Activated T-cell treated with anti-CD3 and anti-CD28 coated beads for 48 hours (primary cell): ENCODE measurements around the gene ATP8B4.
"Not testable (repeated sequence)": the region's sequence is repeated elsewhere in the genome, so short reads cannot be mapped to it uniquely, and the experiment has no call there.

ENCODE experiments used
- DNase-seq: peaks from one replicate; pipeline ENCODE4 v3.0.0-alpha.2; 2020; ENCODE audit warnings: low read depth

ATP8B4 gene

DNA sequence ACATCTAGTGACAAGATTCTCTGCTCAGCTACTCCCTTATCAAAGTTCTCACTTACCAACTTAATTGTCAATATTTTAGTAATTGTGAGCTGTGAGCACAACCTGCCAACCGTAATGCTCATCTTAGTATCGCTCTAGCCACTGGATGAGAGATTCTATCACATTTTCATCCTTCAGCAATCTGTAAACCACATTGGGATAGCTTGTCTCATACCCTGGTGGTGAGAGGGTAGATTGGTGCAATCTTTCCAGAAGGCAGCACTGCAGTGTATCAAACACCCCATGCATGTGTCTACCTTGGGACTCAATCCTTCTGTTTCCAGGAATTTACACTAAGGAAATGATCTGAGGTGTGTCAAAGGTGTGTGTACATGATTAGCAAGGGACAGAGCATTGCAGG, 18.9 kb upstream of the ATP8B4 start:
- DNase-seq = no peak

DNA sequence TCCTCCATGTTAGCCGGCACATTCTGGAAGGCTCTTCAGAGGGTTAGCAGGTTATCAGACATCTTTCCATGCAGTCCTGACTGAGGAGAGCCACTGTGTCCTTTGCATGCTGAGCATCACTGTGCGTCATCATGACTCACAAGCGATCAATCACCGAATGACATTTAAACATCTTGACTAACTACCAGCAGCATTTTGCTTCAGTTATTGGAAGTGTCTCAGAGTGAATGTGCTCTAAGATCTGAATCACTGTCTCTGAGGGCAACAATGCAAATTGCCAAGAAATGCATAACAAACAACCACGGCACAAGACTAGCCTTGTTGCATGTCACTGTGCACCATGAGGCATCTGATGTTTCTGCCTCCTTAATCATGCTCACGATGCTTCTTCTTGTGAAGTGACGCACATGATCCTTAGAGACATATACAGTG, 18.3 kb upstream of the ATP8B4 start:
- DNase-seq = peak; percentile 46

DNA sequence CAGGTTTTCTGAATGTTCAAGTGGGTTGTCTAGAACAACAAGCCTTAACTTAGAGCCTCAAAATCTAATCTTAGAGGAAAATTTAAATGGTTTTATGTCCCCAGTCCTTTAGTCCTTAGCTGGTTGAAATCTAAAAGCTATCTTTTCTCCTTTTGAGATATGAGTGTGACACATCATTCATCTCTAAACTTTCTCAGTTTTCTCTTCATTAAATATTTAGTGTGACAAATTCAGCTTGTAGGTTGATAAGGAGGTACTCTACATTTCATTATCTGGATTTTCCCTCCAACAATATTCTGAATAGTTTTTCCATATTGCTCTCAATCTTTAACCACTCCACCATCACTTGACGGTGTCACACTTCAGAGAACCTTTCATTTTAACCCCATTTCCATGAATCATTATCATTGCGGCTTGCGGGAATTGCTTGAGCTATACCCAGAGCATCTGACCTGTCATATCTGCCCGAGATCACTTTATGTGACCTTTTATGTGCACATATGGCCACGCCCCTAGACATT, 16.1 kb upstream of the ATP8B4 start:
- DNase-seq = peak; percentile 19

DNA sequence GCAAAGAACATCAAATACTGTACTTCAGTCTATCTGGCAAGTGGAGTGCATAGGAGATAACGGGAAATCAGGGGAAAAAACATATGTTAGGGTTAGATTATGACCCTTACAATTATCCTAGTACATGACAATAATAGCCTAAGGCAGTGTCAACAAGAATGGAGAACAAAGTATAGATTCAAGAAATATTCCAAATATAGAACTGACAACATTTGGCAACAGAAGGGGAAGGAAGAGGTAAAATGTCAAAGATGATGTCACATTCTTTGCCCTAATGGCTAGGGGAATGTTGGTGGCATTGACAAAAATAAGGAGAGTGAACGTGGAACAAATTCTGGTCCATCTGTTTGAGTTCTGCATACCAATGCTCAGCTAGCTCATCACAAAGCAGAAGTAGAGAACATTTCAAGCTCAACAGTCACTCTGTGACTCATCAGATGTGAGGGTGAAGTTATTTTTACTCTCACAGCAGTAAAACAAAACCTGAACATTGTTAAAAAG, 15.5 kb upstream of the ATP8B4 start:
- no peak for DNase-seq

DNA sequence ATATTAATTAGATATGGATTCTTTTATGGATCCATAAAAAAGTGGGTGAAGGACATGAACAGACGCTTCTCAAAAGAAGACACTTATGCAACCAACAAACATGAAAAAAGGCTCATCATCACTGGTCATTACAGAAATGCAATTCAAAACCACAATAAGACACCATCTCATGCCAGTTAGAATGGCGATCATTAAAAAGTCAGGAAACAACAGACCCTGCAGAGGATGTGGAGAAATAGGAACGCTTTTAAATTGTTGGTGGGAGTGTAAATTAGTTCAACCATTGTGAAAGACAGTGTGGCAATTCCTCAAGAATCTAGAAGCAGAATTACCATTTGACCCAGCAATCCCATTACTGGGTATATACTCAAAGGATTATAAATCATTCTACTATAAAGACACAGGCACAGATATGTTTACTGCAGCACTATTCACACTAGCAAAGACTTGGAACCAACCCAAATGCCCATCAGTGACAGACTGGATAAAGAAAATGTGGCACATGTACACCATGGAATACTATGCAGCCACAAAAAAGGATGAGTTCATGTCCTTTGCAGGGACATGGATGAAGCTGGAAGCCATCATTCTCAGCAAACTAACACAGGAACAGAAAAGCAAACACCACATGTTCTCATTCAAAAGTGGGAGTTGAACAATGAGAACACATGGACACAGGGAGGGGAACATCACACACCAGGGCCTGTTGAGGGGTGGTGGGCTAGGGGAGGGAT, 13.4 kb upstream of the ATP8B4 start:
- DNase-seq = not testable (repeated sequence)

DNA sequence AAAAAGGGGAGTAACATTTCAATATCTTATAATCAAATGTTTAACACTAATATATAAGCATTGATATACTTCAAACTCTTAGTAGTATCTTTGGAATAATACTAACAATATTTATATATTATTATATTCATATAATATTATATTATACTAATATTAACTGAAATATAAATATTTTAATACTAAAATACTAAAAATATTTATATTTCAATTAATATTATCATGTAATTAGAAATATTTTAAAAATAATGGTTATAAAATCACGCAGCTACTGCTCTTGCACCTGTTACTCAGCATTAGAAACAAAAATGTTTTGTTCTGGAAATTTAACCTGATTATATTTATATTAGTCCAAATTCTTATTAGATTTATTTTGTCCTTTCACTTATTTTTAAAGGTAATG, 12.6 kb upstream of the ATP8B4 start:
- DNase-seq = no peak

DNA sequence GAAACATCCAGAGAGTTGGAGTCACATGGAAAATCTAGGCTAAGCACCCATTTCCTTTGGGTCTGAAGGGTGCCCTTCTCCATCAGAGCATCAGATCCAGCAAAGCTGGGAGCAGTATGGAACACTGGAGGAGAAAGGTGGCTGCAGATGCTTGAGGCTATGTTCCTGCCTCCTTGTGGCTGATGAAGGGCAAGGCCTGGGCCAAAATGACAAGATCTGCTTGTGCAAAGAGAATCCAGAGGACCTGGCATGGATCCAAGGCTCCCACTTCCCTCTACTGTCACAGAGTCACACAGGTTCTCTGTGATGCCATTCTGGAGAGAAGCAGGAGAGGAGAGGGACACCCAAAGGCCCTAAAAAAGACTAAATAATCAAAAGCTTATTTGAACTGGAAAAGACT, 9.2 kb upstream of the ATP8B4 start:
- DNase-seq = no peak

DNA sequence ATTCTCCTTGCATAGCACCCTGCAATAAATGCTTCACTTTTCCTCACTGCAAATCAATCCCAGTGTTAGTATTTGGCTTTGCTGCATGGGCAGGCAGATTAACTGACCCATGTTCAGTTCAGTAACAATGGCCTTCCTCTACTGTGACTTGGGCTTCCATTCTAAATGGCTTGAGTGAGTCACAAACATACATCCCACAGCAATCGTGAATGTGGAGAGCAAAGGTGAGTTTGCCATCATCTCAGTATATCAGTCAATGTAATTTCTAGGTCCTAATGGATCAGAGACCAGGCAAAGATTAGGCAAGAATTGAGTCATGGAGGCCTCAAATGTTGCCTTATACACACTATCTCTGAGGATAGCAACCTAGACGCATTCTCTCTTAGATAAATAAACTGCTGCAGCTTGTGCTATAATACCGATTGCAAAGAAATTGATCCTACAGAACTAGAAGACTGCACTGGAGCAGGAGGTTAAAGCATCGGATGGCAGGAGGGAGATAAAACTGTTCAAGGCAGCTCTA, 8.3 kb upstream of the ATP8B4 start:
- DNase-seq = no peak

DNA sequence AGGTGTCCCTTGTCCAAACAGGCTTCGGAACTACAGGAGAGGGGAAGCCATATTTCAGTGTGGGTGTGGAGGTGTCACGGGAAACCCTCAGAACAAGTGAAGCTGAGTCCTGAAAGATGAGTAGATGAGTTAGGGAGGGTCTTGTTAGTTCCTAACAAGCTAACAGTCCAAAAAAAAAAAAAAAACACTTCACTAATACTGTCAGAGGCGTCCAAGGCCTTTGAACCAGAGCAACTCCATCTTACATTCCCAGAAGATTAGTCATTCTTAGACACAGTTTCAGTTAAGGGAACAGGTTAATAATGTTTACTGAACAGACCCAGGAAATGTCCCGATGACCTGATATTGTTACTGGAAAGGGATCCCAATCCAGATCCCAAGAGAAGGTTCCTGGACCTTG, 7.0 kb upstream of the ATP8B4 start:
- DNase-seq = no peak

DNA sequence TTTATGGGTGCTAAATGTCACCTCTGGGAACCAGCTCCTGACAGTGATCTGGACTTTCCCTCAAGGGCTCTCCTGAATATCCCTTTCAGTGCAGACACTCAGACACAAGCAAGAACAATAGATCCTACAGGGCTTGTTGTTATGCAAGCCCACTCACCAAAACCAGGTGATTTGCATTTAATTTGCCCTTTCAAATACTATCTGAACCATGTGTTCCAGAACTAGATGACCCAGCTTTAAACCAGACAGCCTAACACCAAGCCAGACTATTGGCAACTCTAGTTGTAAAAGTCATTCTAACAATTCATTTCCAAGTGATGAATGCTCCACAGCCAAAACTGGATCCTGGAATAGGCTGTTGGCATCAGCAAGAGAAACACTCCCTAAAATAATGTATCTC, 5.6 kb upstream of the ATP8B4 start:
- no peak for DNase-seq

DNA sequence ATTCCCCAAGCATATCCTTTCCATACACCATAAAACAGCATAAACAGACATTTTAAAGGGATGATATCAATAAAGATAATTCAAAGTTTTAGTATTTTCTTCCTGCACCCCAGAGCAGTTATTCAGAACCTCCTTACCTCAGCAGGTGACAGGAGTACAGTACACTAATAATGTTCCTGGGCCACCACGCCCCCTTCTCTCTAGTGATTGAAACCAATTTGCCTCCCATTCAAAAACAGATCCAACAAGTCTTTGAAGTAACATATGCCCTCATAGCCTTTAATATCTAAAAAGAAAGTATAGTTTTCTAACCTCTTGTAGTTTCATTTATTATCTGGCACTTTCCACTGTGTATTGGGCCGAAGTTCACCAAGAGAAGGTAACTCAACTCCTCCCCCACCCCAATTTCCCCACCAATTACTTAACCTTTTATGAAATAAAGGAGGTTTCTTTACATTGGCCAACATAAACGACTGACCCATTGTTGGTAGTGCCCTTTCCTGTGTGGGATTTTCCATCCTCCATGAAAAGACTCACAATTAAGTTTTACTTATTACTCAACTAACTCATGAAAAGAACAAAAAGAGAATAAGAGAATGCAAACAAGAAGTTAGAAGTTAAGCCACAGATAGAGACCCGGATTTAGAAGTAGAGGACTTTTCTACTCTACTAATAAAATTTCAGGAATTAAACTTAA, 5.0 kb upstream of the ATP8B4 start:
- DNase-seq = no peak

DNA sequence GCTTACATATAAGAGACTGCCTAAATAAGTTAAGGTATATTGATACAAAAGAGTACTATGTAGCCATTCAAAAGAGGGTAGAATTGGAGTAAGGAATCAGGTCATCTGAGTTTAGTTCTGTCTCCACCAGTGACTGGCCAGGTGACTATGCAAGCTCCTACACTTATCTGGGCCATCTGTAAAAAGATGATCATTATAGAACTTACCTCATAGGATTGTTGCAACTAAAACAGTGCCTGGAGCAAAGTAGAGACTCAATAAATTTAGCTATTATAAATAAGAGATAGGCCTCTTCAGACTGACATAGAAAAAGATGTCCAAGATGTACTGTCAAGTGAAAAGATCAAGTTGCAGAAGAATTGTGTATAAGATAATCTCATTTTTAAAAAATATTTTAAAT, 1.7 kb upstream of the ATP8B4 start:
- DNase-seq = no peak

DNA sequence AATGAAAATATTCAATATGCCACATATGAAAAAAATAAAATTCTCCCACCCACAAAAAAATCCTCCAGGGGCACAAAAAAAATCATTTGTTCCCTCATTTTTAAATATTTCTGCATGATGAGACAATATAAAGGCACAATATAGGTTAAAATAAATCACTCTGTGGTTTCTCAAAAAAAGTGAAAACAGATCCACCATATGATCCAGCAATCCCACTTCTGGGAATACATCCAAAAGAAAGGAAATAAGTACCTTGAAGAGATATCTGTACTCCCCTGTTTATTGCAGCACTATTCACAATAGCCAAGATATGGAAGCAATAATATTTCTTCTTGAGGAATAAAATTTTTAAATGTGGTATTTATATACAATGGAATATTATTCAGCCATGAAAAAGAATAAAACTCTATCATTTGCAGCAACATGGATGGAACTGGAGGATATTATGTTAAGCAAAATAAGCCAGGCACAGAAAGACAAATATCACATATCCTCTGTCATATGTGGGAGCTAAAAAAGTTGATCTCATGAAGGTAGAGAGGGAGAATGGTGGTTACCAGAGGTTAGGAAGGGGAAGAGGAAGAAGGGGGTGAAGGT, 1.5 kb downstream of the ATP8B4 start:
- no peak for DNase-seq

DNA sequence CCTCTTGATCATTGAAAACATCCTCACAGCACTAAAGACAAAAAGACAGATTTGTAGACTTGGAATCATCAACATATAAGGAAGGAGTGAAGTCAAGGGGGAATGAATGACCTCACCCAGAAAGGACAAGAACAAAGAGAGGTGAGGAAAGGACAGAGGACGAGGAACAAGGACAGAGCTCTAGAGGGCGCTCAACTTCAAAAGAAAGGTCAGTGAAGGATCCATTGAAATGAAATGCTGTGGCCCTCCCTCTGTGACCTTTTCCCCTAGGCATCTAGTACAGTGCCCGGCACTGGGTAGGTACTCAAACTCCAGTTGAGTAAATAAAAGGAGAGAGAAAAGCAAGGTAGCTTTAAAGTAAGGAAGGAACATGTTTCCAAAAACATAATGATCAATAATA, 2.6 kb downstream of the ATP8B4 start:
- DNase-seq = no peak

DNA sequence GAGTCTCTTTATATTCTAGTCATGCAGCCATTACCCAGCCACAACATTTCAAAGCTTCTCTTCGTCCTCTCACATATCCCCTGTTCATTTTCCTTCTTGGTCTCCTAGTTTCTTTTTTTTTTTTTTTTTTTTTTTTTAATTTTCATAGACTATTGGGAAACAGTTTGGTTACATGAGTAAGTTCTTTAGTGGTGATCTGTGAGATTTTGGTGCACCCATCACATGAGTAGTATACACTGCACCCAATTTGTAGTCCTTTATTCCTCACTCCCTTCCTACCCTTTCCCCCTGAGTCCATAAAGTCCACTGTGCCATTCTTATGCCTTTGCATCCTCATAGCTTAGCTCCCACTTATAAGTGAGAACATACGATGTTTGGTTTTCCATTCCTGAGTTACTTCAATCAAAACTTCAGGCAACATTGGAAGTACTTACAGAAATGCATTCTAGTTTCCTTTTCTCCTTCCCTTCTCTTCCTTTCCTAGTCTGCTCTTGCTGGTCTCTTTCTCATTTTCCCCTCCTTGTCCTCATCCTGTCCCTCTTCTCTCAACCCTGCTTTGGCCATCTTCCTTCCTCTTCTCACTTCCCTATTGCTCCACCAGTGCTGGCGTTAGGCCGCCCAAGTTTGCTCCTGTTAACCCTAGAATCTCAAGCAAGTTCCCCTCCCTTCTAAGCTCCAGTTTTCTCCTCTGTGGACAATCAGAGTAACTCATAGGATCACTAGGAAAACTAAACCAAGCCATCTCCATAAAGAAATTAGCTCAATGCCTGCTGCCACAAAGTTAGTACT, 4.8 kb downstream of the ATP8B4 start:
- DNase-seq = no peak

DNA sequence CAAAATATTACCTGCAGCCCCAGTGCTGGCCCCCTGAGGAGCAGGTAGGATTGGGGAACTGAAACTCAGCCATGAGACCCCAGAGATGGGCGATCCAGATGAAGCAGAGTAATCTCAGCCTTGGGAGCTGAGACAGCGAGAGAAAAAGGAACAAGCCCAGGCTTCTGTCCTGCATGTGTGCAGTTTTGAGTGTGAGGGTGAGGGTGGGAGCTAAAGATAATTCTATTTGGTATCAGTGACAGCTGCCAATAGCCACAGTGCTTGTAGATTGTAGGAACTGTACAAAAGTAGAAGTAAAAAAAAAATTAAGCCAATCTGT, 5.9 kb downstream of the ATP8B4 start:
- DNase-seq = no peak

DNA sequence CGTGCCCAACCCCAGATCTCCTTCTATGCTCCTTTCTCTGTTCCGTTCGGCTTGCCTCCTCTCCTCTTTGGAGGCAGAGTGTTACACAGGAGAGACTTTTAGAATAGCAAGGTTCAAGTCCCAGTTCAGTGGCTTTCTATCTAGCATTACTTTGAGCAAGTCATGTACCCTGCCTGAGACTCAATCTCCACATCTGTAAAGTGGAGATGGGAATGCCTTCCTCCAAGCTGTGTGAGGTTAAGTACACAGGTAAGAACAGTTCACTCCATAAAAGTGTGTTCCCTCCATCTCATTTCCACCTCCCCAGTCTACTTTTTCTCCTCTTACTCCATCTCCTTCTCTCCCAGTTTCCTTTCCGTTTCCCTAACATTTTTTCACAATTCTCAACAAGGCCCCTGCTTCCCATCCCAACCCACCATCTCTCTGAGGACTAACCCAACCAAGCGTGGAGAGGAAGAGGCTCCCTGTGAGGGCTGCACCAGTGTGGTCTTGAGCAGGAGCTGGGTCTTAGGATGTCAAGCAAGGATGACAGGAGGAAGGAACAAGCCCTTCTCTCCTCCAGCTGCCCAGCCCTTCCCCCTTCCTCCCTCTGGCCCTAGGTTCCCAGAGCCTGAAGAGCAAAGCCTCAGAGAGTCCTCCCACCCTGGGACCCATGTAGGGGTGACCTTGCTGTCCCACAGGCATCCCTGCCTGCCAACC, 6.4 kb downstream of the ATP8B4 start:
- DNase-seq = no peak

DNA sequence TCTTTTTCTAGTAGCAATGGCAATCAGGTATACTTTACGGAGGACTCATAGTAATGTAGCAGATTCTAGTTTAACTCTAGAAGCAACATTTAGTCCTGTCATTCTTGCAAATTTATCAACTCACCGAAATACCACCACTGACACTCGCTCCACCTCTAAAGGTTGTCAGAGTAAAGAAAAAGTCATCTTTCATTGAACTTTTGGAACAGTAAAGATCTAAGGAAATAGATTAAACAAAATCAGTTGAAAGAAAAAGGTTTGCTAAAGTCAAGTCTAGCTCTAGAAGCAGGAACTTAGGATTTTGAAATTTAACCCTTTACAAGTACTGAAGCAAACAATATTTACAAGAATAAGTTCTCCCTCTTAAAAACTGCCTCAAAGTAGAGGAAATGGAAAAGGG, 8.7 kb downstream of the ATP8B4 start:
- DNase-seq = no peak

DNA sequence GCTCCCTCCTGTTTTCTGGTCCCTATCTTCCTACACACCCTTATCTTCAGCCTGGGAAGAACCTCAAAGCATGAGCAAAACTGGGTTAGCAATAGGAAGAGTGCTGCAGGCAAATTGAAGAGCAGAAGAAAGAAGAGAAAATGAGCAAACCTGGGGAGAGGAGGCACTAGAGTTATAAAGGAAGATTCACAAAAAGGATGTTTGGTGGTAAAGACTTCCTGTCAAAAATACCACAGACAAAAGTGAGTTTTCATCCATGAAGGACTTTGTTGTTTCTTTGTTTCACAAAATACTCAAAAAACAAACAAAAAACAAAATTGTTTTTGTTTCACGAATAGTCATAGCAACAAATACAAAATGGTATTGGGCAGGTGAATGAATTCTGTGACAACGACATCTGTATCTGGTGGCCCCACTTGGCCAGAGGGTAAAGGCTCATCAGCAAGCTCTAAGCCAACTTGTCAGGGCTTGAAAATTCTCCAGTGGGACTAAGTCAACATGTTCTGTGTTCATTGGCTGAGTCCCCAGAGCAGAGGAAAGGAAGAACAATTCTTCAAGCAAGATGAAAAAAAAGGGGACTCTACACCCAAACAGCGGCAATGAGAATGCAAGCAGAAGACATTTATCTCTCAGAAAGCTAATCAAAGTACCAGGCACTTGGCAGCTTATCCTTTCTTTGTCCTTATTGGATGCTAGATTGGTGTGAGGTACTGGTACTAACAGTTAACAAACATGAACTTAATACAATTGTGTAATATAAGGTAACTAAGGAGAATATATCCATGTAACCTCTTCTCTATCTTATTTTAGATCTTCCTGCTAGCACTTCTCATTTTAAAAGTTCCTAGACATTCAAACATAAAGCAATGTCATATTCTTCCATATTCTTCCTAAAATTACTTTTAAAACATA, 9.7 kb downstream of the ATP8B4 start:
- no peak for DNase-seq

DNA sequence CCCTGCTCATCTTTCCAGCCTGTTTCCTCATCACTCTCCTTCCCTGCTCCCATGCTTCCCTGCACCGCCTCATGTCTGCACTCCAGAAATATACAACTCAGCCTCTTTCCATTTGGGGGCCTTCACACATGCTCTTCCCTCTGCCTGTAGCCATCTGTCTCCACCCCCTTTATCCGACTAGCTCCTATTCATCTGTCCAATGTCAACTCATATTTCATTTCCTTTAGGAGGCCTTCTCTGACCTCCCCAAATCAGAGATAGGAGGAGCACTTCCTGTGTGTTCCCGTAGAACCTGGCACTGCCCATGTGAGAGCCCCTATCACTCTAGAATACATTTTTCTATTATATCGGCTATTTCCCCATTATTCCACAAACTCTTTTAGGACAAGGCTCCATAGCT, 10.6 kb downstream of the ATP8B4 start:
- no peak for DNase-seq
